ENCODE results near the gene EFHD2.
A peak's percentile ranks its signal among the peaks of the same experiment; 100 is the strongest.
"Not testable (repeated sequence)": the region's sequence is repeated elsewhere in the genome, so short reads cannot be mapped to it uniquely, and the experiment has no call there.

The EFHD2 gene, protein sequence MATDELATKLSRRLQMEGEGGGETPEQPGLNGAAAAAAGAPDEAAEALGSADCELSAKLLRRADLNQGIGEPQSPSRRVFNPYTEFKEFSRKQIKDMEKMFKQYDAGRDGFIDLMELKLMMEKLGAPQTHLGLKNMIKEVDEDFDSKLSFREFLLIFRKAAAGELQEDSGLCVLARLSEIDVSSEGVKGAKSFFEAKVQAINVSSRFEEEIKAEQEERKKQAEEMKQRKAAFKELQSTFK

GRCh38 chr1:15409388-15410222 is at the start of gene EFHD2:
EFHD2 (plus strand) TSS chr1:15409888; CDS start chr1:15409972, 84 bp downstream.
- DNase-seq, result peak; percentile 82

GRCh38 chr1:15360700-15361099 is 49.0 kb upstream of the EFHD2 start:
- DNase-seq, result no peak

- no peak for DNase-seq
These were observed 47.5 kb upstream of the EFHD2 start for GRCh38 chr1:15362096-15362736.

- no peak for DNase-seq
These were observed 47.0 kb upstream of the EFHD2 start for GRCh38 chr1:15362737-15363128.

- peak; percentile 48 for DNase-seq
These were observed 44.9 kb upstream of the EFHD2 start for GRCh38 chr1:15364740-15365139.

- no peak for DNase-seq
These were observed 40.8 kb upstream of the EFHD2 start for GRCh38 chr1:15368888-15369287.

- DNase-seq, result no peak
These were observed 39.4 kb upstream of the EFHD2 start for GRCh38 chr1:15370268-15370667.

DNA sequence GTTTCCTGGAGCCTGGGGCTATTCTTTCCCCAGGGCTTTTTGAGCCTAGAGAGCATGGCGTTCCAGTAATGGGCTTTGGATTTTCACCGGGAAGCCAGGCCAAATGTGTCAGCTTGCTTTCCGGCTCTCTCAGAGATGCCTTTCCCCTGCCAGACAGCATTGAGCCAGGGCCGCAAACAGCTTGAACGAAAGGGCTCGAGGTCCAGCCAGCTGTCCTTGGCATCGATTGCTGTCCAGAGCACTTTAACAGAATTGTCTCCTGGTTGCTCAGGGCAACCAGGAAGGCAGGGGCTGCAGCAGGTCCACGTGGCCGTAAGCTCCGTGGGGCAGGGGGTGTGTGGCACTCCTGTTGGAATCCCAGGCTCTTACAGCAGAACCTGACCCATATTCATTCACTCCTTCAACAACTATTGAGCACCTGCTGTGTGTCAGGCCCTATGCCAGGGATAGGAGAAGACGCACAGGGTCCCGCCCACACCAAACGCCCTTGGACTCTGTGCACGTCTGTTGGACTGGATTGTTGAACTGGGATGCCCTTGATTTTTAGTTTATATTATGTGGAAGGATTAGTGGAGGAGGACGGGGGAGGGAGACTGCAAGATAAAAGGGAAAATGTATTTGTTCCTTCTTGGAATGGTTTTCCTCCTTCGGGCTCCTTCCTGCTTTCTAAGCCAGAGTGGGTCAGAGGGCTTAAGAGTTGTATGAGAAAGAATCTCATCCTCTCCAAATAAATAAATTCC is 38.7 kb upstream of the EFHD2 start:
- no peak for DNase-seq

GRCh38 chr1:15371610-15372545 is 37.8 kb upstream of the EFHD2 start:
- DNase-seq, result no peak

- no peak for DNase-seq
These were observed 31.0 kb upstream of the EFHD2 start for GRCh38 chr1:15378729-15379128.

DNA sequence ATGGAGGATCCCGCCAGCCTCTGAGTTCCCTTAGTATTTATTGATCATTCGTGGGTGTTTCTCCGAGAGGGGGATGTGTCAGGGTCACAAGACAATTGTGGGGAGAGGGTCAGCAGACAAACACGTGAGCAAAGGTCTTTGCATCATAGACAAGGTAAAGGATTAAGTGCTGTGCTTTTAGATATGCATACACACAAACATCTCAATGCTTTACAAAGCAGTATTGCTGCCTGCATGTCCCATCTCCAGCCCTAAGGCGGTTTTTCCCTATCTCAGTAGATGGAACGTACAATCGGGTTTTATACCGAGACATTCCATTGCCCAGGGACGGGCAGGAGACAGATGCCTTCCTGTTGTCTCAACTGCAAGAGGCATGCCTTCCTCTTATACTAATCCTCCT is 30.5 kb upstream of the EFHD2 start:
- DNase-seq, result not testable (repeated sequence)

- DNase-seq, result no peak
These were observed 28.8 kb upstream of the EFHD2 start for GRCh38 chr1:15380601-15381508.

- DNase-seq, result no peak
These were observed 27.9 kb upstream of the EFHD2 start for GRCh38 chr1:15381805-15382204.

DNA sequence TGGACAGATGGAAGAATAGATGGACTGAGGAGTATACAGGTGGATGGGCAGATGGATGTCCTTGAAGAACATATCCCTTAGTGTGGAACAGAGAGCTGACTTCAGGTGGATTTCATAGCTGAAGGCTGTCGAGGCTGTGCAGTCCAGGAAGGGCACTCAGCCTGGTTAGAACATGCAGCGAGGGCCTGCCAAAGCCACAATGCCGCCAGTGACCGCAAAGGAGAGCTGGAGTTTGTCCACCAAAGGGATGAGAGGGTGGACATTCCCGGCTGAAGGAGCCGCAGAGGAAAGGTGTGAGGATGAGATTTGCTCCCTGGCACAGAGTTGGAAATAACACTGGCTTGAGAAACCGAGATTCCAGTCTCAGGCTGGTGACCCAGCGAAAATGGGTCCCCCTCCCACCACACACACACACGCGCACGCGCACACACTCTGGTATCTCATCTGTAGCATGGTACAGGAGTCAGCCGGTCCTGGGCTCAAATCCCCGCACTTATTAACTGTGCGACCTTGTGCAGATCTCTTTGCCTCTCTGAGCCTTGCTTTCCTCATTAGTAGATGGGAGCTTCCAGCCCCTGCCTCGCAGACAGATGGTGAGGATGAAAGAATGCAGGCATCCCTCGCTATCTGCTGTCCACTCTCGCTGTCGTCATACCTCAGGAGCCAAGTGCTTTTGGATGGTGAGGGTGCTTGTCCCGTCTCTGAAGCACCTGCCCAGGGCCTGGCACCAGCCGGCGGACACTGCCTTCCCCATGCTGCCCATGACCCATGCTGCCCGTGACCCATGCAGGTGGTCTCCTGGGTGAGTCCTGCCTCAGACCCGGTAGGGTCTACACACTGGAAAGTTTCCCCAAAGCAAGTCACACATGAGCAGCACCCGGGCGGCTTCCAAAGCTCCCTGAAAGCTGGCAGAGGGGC is 26.8 kb upstream of the EFHD2 start:
- DNase-seq, result no peak

DNA sequence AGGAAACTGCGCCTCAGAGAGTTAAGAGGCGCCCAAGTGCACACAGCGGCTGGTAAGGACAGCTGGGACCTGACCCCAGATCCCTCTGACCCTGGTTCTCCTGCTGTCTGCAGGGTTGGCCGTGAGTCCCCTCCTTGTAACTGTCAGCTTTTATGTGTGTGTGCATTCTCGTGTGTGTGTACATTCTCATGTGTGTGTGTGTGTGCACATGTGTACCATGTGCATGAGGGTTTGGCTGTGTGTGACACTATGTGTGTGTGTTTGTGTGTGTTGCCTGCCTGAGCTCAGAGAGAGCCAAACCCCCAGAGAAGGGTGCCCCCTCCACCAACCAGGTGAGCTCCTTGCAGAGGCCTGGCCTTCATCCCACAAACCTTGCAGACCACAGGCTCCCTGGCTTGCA is 25.9 kb upstream of the EFHD2 start:
- no peak for DNase-seq

- DNase-seq, result no peak
These were observed 25.3 kb upstream of the EFHD2 start for GRCh38 chr1:15384301-15384901.

GRCh38 chr1:15385420-15385819 is 24.3 kb upstream of the EFHD2 start:
- DNase-seq, result no peak

DNA sequence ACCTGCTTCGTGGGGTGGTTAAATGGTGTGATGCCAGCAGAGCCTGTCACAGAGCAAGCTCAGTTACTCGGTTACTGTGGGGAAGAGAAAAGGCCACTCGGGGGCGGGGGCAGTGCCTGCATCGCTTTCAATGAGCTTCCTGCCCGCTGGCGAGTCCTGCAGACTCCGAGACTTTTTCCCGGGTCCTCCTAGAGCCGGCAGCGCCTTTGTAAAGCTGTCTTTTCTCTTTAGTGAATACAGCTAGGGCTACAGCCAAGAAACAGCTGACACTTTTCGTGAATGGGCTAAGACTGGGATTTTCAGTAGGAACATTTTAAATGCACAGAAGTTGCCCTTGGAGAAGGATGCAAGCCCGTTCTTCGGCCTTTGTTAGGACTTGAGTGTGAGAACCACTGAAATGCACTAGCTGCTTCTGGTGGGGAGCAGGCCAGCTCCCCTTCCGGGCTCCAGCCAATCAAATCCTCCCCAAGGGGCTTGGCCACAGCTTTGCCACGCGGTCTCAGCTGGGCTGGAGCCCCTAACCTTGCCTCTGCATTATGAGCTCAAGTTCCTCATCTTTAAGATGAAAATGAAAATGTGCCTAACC is 23.4 kb upstream of the EFHD2 start:
- DNase-seq, result no peak
